Kidney glomerular epithelial cell (primary cell): ENCODE data around the gene CLEC1B.
"Not testable (repeated sequence)": the region's sequence is repeated elsewhere in the genome, so short reads cannot be mapped to it uniquely, and the experiment has no call there.

Experiments used
- DNase-seq: peaks from one replicate; lab custom pipeline; 2025; lab: John Stamatoyannopoulos, UW

Gene CLEC1B

DNA sequence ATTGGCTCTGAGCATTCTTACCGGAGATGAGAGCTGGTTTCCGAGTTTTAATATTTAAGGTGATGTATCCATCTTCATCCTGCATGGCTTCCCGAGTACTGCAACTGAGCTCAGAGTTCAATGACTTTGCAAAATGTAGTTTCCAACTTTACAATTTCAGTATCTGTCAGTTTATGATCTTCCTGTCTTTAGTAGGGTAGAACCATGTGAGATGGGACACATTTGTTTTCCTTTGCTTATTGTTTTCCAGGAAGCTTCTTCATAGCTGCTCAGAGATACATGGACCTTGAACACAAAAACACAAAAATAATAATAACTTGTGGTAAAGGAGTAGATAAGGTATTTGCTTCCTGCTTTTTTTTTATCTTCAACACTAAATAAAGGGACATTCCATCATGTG, at the start of gene CLEC1B:
CLEC1B (minus strand) TSS at position 106 of the 400 bp plus-strand sequence; CDS start at position 85, 21 bp downstream.
- no peak for DNase-seq

DNA sequence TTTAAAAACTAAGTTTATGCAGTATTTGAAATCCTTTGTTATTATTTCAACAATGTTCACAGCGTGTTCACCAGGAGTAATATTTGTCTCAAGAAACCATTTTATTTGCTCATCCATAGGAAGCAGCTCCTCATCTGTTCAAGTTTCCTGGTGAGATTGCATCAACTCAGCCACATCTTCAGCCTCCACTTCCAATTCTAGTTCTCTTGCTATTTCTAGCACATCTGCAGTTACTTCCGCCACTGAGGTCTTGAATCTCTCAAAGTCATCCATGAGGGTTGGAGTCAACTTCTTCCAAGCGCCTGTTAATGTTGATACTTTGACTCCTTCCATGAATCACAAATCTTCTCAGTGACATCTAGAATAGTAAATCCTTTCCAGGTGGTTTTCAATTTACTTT, 49.6 kb upstream of the CLEC1B start:
- no peak for DNase-seq

DNA sequence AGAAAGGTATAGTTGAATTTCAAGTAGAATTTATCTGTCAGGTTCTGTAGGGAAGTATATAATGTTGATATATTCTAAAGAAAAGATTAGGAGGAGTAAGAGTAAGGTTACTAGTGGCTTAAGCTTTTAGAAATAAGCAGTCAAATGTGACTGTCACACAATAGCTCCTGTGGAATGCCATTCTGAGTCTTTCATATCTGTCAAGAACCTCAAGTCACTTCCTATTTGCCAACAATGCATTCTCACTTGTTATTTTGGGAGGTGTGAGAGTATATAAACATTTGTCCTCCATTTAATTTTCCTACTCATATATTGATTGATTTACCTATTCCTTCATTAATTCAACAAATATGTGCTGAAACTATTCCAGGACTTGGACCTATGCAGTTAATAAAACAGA, 43.2 kb upstream of the CLEC1B start:
- no peak for DNase-seq

DNA sequence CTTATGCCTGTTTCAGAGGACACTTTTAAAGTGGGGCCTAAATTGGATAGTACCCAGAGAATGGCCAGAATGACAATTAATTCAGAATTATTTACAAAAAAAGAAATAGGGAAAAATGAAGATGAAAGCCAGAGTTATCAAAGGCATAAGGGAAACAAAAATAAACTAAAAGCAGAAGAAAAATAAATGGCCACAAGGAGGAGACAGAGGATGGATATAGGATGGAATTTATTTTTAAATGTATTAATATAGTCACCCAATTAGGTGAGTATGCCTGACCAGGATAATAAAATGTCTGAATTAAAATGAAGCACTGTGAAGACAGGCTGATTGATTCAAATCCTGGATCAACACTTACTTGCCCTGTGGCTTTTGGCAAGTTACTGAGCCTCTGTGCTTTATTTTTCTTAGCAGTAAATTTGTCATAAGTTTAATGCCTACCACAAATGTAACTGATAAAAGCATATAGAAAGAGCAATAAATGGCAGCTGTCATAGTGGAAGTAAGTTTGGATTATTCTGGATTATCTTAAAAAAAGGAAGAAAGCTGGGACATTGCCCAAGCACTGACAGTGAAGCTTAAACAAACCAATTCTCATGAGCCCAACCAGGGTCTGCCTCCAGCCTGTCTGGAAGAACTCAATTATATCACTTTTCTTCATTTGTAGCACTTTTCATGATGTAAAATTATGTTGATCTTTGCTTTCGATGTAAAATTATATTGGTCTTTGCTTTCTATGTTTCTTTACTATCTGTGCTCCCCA, 35.0 kb upstream of the CLEC1B start:
- no peak for DNase-seq

DNA sequence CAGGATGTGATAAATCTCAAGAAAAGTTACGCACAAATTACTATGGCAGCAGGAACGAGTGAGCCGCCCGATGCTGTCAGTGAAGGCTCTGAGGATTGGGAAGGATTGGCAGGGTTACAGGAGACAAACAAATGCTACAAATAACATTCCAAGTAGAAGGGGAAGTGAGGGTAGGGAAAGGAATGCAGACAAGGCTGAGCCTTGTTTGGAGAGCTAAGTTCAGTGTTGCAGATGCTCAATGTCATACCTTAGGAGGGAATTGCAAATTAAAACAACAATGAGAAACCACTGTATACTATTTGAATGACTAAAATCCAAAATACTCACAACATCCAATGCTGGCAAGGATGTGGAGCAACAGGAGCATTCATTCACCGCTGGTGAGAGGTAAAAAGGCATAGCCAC, 32.9 kb upstream of the CLEC1B start:
- DNase-seq = no peak

DNA sequence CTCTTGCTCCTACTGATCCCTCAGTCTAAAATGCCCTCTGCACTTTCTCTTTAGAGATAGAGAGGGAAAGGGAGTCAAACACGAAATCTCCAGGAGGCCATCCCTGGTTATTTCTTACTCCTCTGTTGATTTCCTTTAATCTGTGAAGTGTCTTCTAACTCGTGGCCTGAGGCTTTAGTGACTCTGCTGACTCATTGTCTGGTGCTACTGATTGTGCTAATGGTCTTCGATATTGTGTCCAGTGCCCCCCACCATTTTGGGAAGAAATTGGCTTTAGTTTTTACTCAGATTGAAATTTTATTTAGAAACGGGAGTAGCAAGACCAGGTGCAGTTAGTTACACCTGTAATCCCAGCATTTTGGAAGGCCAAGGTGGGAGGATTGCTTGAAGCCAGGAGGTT, 32.4 kb upstream of the CLEC1B start:
- DNase-seq = no peak

DNA sequence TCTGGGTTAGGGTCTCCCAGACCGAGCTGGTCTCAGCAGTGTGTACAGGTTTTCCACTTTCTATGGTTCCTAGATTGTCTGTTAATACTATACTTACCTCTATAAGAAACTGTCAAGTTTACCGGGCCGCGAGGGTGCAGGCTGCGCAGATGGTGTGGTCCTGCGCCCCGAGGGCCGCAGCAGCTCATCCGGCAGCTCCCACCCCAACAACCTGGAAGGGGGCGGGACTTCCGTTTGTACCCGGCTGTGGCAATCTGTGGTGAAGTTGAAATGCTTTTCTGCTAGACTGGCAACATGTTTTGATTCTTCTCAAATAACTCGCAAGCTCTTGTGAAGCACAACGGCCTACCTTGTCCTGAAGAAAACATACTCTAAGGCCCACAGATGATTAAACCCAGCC, 31.5 kb upstream of the CLEC1B start, which contains the start of gene CLEC9A:
CLEC9A (plus strand) TSS at position 237 of the 400 bp plus-strand sequence. CDS start 22,006 bp downstream, outside the sequence.
- DNase-seq = no peak

DNA sequence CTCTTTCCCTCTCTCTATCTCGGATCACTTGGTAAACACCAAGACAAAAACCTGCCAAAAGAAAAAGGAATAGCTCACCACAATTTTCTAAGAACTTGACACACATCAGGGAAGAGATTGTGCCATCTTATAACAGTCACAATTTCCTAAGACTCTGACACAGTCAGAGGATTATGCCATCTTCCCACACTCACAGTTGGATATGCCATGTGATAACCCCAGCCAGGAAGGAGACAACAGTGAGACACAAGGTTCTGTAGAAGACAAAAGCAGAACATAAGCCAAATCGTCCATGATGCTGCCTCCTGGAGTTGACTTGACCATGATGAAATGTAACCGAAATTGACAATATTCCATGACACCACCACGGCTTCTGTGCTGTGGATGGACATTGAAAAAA, 28.8 kb upstream of the CLEC1B start:
- no peak for DNase-seq

DNA sequence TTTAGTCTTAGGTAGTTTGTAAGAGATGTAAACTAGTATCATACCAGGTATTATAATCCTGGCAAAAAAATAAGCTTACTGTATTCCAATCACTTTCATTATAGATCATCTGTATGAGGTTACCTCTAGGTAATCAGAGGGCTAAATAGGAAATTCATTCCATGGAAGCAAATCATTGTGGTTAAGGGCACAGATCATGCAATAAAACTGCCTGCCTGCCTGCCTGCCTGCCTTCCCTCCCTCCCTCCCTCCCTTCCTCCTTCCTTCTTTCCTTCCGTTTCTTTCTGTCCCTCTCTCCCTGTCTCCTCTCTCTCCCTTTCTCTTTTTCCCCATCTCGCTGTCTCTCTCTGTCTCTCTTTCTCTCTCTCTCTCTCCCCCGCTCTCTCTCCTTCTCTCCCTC, 28.4 kb upstream of the CLEC1B start:
- DNase-seq = no peak

DNA sequence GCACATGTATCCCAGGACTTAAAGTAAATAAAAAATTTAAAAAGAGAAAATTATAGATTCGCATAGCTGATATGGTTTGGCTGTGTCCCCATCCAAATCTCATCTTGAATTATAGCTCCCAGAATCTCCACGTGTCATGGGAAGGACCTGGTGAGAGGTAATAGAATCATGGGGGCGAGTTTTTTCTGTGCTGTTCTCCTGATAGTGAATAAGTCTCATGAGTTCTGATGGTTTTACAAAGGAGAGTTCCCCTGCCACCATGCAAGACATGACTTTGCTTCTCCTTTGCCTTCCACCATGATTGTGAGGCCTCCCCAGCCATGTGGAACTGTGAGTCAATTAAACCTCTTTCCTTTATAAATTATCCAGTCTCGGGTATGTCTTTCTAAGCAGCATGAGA, 27.7 kb upstream of the CLEC1B start:
- DNase-seq = not testable (repeated sequence)

DNA sequence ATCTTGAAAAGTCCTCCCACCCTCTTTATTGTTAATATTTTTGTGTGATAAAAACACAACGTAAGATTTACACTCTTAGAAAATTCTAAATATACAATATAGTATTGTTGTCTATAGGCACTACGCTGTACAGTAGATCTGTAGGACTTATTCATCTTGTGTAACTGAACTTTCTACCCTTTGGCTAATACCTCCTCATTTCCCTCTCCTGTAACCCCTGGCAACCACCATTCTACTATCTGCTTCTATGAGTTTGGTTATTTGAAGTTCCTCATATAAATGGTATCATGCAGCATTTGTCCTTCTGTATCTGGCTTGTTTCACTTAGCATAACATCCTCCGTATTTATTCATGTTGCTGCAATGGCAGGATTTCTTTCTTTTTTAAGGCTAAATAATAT, 26.3 kb upstream of the CLEC1B start:
- DNase-seq = no peak

DNA sequence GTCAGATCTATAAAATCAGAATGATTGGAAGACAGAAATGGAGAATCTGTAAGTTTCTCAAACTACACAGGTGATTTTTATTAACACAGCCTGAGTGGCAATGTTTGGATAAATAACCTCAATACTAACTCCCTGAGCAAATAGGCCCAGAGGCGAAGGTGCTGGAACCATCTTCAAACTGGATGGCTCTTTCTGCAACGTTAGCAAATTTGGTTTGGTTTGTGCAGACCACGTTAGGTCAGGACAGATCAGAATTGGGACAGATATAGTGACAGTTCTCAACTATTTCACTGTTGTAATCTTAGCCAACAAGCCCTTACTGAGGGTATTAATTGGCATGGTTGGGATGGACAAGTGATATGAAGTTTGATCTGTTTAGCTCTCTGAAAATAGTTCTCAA, 22.4 kb upstream of the CLEC1B start:
- no peak for DNase-seq

DNA sequence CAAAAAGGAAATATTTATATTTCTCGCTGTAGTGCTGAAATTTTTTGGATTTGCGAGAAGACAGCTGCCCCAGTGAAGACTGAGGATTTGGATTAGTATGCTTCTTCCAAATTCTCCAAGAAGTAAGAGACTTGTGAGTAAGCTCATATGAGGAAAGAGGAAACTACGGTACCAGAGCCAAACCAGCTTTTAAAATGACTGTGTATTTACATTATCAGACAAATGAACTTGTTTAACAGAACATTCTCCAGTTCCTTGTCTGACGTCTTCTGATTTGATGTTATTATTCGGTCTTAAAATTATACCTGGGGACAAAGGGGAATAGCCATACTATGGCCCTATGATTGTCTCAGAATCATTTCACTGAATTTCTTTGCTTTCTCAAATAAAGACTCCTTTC, 19.5 kb upstream of the CLEC1B start:
- no peak for DNase-seq

DNA sequence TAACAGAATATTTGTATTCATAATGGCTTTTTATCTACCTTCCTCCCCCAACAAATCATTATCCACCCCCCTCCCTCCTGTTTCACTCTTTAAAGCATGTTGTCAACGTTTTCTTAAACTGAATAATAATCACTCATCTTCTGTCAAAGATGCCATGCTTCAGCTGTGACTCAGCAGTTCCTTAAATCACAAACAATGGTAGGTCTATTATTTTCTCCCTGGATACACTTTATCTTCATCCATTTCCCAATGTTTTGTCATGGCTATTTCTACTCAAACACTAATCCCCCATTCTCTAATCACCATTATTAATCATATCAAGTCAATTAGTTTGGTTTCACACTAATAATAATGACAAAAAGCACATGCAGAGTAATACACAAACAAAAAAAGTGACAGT, 18.0 kb upstream of the CLEC1B start:
- no peak for DNase-seq

DNA sequence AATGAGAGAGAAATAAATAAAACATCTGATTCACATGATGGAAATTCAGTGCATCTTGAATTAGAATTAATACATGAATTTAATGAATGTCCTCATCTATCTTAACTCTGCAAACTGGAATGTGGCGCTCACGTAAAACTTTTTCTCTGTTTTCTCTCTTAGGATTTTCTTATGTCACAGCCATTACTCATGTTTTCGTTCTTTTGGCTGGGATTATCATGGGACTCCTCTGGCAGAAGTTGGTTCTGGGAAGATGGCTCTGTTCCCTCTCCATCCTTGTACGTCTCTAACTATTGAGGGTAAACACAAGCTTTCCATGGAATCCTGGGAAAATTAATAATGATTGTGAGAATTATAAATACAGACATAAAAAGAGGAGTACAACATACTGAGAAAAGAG, 16.5 kb upstream of the CLEC1B start:
- no peak for DNase-seq

DNA sequence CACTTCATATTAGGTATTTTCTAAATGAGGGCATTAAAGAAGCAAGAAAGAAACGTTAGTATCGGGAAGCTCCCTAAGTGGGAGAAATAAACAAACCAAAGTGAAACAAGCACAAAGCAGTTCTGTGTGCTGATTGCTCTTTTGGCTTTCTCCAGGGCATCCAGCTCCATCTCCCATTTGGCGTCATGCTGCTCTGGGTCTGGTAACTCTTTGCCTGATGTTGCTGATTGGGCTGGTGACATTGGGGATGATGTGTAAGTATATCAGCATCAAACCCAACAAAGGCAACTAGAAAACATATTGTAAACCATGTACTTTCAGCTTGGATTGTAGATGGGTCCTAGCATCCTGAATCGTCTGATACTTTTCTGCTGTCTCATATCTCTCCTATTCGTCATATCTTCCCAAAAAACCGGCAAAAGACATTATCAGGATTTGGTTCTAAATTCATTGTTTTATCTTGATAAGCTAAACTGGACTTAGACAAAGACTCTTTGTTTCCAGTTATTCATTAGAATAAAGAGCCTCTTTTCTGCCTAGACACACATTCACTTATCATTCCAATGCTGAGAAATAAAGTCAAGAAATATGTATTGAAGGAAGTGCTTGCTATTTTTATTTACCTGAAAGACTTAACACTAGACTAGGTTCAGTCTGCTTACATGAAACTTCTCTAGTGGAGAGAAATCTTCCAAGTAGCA, 13.9 kb upstream of the CLEC1B start:
- DNase-seq = no peak

DNA sequence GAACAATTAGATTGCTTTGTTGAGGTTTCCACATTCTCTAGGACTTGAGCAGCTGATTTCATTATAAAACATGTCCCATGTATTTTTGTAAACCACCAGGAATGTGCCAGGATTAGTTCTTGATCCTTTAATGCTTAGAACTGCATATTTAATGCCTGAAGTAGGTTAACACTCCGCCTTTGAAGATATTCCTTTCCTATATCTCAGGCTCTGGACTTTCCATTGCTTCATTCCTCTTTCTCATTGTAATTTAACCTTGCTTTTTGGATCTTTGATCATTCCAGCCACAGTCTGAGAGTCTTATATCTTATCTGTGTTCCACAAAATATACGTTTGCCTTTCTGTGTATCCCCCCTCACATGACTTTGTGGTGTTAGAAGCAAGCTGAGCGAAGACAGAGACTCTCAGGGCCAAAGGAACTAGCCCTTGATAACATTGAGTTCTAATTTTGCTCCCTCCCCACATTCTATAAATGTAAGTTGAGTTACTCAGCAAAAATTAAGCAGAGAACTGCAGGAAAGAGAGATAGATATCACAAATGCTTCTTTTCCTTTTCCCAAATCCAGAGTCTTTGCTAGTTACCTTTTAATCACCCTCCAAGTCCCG, 2.4 kb upstream of the CLEC1B start:
- no peak for DNase-seq

DNA sequence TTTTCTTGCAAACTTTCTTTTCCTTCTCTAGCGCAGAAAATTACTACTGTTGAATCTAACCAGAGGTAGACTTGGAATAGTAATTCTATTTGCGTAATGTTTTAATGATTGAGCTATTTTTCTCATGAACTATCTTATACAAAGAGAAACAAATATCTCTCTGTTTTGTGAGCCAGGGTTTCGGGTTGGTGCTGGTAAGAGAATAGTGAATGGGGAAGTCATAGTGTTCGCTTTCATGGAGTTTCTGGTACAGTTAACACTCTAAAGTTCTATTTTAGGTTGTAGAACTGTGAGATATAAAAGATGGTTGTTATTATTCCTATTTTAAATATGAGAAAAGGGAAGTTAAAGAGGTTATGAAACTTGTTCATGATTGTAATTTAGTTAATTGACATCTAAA, 6.6 kb downstream of the CLEC1B start:
- DNase-seq = no peak

DNA sequence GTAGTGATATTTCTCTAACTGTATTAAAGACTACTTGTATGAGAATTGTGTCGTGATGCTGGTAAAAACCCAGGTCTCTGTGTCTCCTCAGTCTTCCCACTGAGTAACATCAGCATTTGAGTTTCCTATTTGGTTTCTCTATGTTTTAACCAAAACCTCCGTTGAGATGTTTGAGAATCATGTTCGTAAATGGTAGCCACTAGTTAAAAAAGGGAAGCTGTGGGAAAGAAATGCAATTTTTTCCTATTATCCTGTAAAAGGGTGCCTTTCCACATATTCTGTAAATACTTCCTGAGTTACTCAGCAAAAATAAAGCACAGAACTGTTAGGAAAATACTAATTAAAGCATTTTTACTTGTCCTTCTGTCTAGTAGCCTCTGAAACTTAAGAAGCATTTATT, 7.0 kb downstream of the CLEC1B start:
- DNase-seq = no peak

DNA sequence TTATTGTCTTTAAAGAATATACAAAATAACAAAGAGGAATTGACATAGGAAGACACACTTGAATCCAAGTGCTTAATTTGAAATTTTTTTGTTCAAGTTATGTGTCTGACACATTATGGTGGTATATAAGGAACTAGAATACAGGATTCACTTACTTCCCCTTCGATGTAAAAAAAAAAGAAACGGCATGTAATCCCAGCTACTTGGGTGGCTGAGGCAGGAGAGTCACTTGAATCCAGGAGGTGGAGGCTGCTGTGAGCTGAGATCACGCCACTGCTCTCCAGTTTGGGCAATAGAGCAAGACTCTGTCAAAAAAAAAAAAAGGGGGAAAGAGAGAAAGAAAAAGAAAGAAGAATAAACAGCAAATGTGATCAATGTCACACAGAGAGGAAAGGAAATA, 18.8 kb downstream of the CLEC1B start:
- no peak for DNase-seq

DNA sequence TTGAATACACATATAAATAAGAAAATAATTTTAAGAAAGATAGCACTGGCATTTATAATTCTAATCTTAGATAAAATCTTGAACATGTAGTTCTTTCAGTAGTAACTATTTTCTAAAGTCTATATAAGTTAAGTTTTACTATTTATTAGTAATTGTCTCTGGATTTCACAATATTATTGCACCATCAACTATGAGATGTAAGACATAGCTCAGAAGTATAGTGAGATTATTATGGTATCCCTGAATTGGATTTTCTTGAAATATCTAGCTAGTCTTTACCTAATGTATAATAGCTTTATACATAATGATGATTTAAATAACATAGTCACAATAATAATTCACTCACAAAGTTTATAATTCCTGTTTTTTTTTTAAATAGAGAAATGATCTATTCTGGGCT, 21.0 kb downstream of the CLEC1B start:
- DNase-seq = no peak

DNA sequence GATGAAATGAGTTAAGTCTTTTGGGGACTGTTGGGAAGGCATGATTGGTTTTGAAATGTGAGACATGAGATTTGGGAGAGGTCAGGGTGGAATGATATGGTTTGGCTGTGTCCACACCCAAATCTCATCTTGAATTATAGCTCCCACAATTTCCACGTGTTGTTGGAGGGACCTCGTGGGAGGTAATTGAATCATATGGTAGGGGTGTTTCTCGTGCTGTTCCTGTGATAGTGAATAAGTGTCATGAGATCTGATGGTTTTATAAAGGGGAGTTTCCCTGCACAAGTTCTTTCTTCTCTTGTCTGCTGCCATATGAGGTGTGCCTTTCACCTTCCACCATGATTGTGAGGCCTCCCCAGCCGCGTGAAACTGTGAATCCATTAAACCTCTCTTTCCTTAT, 22.3 kb downstream of the CLEC1B start:
- DNase-seq = not testable (repeated sequence)

DNA sequence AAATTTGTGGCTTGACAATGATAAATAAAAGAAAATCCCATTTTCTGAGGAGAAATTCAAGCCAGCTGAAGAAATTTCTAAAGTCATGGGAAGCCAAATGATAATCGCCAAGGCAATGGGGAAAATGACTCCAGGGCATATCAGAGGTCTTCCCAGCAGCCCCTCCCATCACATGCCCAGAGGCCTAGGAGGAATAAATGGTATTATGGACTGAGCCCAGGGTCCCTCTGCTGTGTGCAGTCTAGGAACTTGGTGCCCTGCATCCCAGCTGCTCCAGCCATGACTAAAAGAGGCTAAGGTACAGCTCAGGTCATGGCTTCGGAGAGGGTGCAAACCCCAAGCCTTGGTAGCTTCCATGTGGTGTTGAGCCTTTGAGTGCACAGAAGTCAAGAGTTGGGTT, 23.3 kb downstream of the CLEC1B start:
- DNase-seq = no peak
